ENCODE data around the gene ERC1.
A peak's percentile ranks its signal among the peaks of the same experiment; 100 is the strongest.

The ERC1 gene

GRCh38 chr12:1502379-1502720 is 511.3 kb downstream of the ERC1 start:
- H3K4me3 ChIP-seq (ENCODE audit: low read depth, low read length): no peak overlapping the region
- H3K9me3 ChIP-seq (ENCODE audit: severe bottlenecking): no peaks in the 10 kb centered on the region
- no peaks in the 10 kb centered on the region for H3K36me3 ChIP-seq
- no peak for DNase-seq
- no peak overlapping the region for H3K27ac ChIP-seq
- H3K27me3 ChIP-seq (ENCODE audit: insufficient read depth, low read depth, severe bottlenecking): no peaks in the 10 kb centered on the region
- no peak for TF ChIP-seq CTCF (IDR thresholded peaks at IDR 0.05; ENCODE audit: low read depth, low read length)

GRCh38 chr12:1502831-1503230 is 511.8 kb downstream of the ERC1 start:
- no peak overlapping the region for H3K27ac ChIP-seq
- H3K27me3 ChIP-seq (ENCODE audit: insufficient read depth, low read depth, severe bottlenecking): no peaks in the 10 kb centered on the region
- no peaks in the 10 kb centered on the region for H3K9me3 ChIP-seq (ENCODE audit: severe bottlenecking)
- no peak for DNase-seq
- no peaks in the 10 kb centered on the region for H3K36me3 ChIP-seq
- TF ChIP-seq CTCF (IDR thresholded peaks at IDR 0.05; ENCODE audit: low read depth, low read length): peak; percentile 22; the same call in 1 of the 2 replicates
- no peak overlapping the region for H3K4me3 ChIP-seq (ENCODE audit: low read depth, low read length)

GRCh38 chr12:1503281-1503711 is 512.3 kb downstream of the ERC1 start:
- no peak overlapping the region for H3K27ac ChIP-seq
- H3K36me3 ChIP-seq: no peaks in the 10 kb centered on the region
- H3K9me3 ChIP-seq (ENCODE audit: severe bottlenecking): peaks cover 2% of the 10 kb centered on the region
- no peak for TF ChIP-seq CTCF (IDR thresholded peaks at IDR 0.05; ENCODE audit: low read depth, low read length)
- no peaks in the 10 kb centered on the region for H3K27me3 ChIP-seq (ENCODE audit: insufficient read depth, low read depth, severe bottlenecking)
- H3K4me3 ChIP-seq (ENCODE audit: low read depth, low read length): no peak overlapping the region
- DNase-seq: no peak

GRCh38 chr12:1504304-1504894 is 513.4 kb downstream of the ERC1 start:
- H3K27ac ChIP-seq: no peak overlapping the region
- peaks cover 2% of the 10 kb centered on the region for H3K9me3 ChIP-seq (ENCODE audit: severe bottlenecking)
- no peak overlapping the region for H3K4me3 ChIP-seq (ENCODE audit: low read depth, low read length)
- H3K36me3 ChIP-seq: no peaks in the 10 kb centered on the region
- no peaks in the 10 kb centered on the region for H3K27me3 ChIP-seq (ENCODE audit: insufficient read depth, low read depth, severe bottlenecking)
- no peak for TF ChIP-seq CTCF (IDR thresholded peaks at IDR 0.05; ENCODE audit: low read depth, low read length)
- DNase-seq: no peak

GRCh38 chr12:1504895-1505311 is 513.9 kb downstream of the ERC1 start:
- no peak overlapping the region for H3K4me3 ChIP-seq (ENCODE audit: low read depth, low read length)
- no peak for TF ChIP-seq CTCF (IDR thresholded peaks at IDR 0.05; ENCODE audit: low read depth, low read length)
- DNase-seq: no peak
- no peak overlapping the region for H3K27ac ChIP-seq
- H3K36me3 ChIP-seq: no peaks in the 10 kb centered on the region
- peaks cover 2% of the 10 kb centered on the region for H3K9me3 ChIP-seq (ENCODE audit: severe bottlenecking)
- H3K27me3 ChIP-seq (ENCODE audit: insufficient read depth, low read depth, severe bottlenecking): no peaks in the 10 kb centered on the region

- Histone ChIP-seq H3K4me3 (ENCODE audit: low read depth, low read length) (no peak overlapping the region), H3K9me3 (ENCODE audit: severe bottlenecking) (peaks cover 2% of the 10 kb centered on the region), H3K36me3 (no peaks in the 10 kb centered on the region), H3K27me3 (ENCODE audit: insufficient read depth, low read depth, severe bottlenecking) (no peaks in the 10 kb centered on the region), H3K27ac (no peak overlapping the region)
- no peak for TF ChIP-seq CTCF (IDR thresholded peaks at IDR 0.05; ENCODE audit: low read depth, low read length)
- DNase-seq: no peak
These were observed 514.6 kb downstream of the ERC1 start for GRCh38 chr12:1505576-1505975.

Measured in WERI-Rb-1 (cell line).